Keratinocyte (primary cell): ENCODE data around the gene ISX.

Experiments used
- EZH2 ChIP-seq: IDR thresholded peaks from one replicate; pipeline ENCODE4 v1.6.1; 2012; ENCODE audit warnings: inconsistent platforms, mild to moderate bottlenecking, low read length, moderate library complexity
- TF ChIP-seq, protein P1 (sequence below), 3 experiments: IDR thresholded peaks in 1 of 3; conservative IDR thresholded peaks in 1 of 3; optimal IDR thresholded peaks in 1 of 3; 2 replicates in 2 of 3; 3 replicates in 1 of 3; pipeline versions ENCODE3 to v1.5.1; 2011; ENCODE audit warnings: low read length in 3 of 3, mild to moderate bottlenecking in 3 of 3, moderate library complexity in 2 of 3, control low read depth in 1 of 3, inconsistent platforms in 1 of 3; ENCODE audit not compliant: insufficient read depth in 2 of 3; ENCODE audit errors: extremely low read depth in 1 of 3

DNA sequence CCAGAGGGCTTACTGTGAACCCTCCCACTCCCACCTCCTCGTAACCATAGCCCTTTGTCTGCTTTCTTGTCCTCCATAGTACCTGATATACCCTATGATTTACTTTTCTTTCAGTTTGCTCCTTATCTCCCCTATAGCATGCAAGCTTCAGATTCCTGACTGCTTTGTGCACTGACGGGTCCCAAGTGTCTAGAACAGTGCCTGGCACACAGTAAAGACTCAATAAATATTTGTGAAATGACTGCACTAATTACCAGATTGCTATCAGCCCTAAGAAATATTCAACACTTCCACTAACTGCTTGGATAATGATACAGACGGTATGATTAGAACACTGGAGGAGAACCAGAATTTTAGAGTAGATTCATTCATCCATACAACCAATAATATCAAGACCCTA lies 33.0 kb downstream of the ISX start:
- TF ChIP-seq, protein P1, sequence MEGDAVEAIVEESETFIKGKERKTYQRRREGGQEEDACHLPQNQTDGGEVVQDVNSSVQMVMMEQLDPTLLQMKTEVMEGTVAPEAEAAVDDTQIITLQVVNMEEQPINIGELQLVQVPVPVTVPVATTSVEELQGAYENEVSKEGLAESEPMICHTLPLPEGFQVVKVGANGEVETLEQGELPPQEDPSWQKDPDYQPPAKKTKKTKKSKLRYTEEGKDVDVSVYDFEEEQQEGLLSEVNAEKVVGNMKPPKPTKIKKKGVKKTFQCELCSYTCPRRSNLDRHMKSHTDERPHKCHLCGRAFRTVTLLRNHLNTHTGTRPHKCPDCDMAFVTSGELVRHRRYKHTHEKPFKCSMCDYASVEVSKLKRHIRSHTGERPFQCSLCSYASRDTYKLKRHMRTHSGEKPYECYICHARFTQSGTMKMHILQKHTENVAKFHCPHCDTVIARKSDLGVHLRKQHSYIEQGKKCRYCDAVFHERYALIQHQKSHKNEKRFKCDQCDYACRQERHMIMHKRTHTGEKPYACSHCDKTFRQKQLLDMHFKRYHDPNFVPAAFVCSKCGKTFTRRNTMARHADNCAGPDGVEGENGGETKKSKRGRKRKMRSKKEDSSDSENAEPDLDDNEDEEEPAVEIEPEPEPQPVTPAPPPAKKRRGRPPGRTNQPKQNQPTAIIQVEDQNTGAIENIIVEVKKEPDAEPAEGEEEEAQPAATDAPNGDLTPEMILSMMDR (optimal IDR thresholded peaks at IDR 0.05 in 1 of 3, IDR thresholded peaks at IDR 0.05 in 1 of 3, conservative IDR thresholded peaks at IDR 0.05 in 1 of 3; ENCODE audit: extremely low read depth in 1 of 3, insufficient read depth in 2 of 3, low read length in 3 of 3): no peak
- no peak for TF ChIP-seq EZH2
